Mesendoderm (in vitro differentiated cells): Measurements from ENCODE around the gene RGS6.
A peak's percentile ranks its signal among the peaks of the same experiment; 100 is the strongest.

Experiments used
- DNase-seq: peaks from one replicate; pipeline ENCODE4 v3.0.0; 2013
- H2AK5ac ChIP-seq: 2 replicates; pipeline ENCODE4 v1.6.1; 2013; ENCODE audit warnings: low read length, inconsistent platforms
- H2BK120ac ChIP-seq: 2 replicates; pipeline ENCODE4 v1.6.1; 2013; ENCODE audit warnings: low read depth, mild to moderate bottlenecking, low read length, moderate library complexity, mixed read lengths
- H2BK15ac ChIP-seq: replicated peaks from 2 replicates; pipeline ENCODE4 v1.6.1; 2013; ENCODE audit warnings: low read depth, mild to moderate bottlenecking, moderate library complexity
- H2BK5ac ChIP-seq: 2 replicates; pipeline ENCODE4 v1.6.1; 2013; ENCODE audit warnings: low read length, inconsistent platforms
- H3K18ac ChIP-seq: 2 replicates; pipeline ENCODE4 v1.6.1; 2013; ENCODE audit warnings: mild to moderate bottlenecking, low read length, mixed read lengths
- H3K23ac ChIP-seq: one replicate; pipeline ENCODE4 v1.6.1; 2013; ENCODE audit warnings: low read length
- H3K27ac ChIP-seq: 2 replicates; pipeline ENCODE4 v1.5.1; 2013; ENCODE audit warnings: low read depth, mild to moderate bottlenecking, inconsistent platforms, low read length, moderate library complexity
- H3K27me3 ChIP-seq: 2 replicates; pipeline ENCODE4 v1.6.1; 2013; ENCODE audit warnings: low read length, control low read depth, mild to moderate bottlenecking, inconsistent platforms; ENCODE audit not compliant: insufficient read depth, poor library complexity
- H3K36me3 ChIP-seq: 2 replicates; pipeline ENCODE4 v1.6.1; 2013; ENCODE audit warnings: low read length, inconsistent platforms; ENCODE audit not compliant: control insufficient read depth, insufficient read depth
- H3K4ac ChIP-seq: one replicate; pipeline ENCODE4 v1.6.1; 2013; ENCODE audit warnings: low read depth, mild to moderate bottlenecking, low read length, moderate library complexity
- H3K4me1 ChIP-seq: 2 replicates; pipeline ENCODE4 v1.6.1; 2013; ENCODE audit warnings: low read depth, low read length, inconsistent platforms; ENCODE audit not compliant: control insufficient read depth
- H3K4me2 ChIP-seq: 2 replicates; pipeline ENCODE4 v1.6.1; 2013; ENCODE audit warnings: low read length
- H3K4me3 ChIP-seq: 2 replicates; pipeline ENCODE4 v1.5.1; 2013; ENCODE audit warnings: mild to moderate bottlenecking, low read length
- H3K56ac ChIP-seq: one replicate; pipeline ENCODE4 v1.6.1; 2013; ENCODE audit warnings: low read length
- H3K79me1 ChIP-seq: 2 replicates; pipeline ENCODE4 v1.6.1; 2013; ENCODE audit warnings: low read length, inconsistent platforms
- H3K79me2 ChIP-seq: 2 replicates; pipeline ENCODE4 v1.6.1; 2013; ENCODE audit warnings: mild to moderate bottlenecking, low read length; ENCODE audit not compliant: control insufficient read depth, insufficient read depth
- H3K9ac ChIP-seq: 2 replicates; pipeline ENCODE4 v1.6.1; 2013; ENCODE audit warnings: low read length, inconsistent platforms
- H4K5ac ChIP-seq: one replicate; pipeline ENCODE4 v1.6.1; 2013; ENCODE audit warnings: low read length
- H4K8ac ChIP-seq: one replicate; pipeline ENCODE4 v1.6.1; 2013; ENCODE audit warnings: low read depth, mild to moderate bottlenecking, control low read depth, low read length, moderate library complexity
- WGBS: extraction: QIAGEN DNeasy Blood & Tissue Kit; methylation state at CpG from one replicate; pipeline ENCODE4 v1.1.7; 2013; ENCODE audit warnings: low lambda C conversion rate, missing lambda C conversion rate; ENCODE audit not compliant: insufficient coverage; ENCODE audit errors: extremely low coverage; 5-methylcytosine and 5-hydroxymethylcytosine counted together

Gene RGS6

GRCh38 chr14:72126561-72126960, 194.3 kb downstream of the RGS6 start:
- Histone ChIP-seq H4K5ac (no peak overlapping the region), H3K4me1 (no peaks in the 10 kb centered on the region), H3K4ac (no peak overlapping the region), H3K79me1 (no peaks in the 10 kb centered on the region), H2AK5ac (no peak overlapping the region), H3K4me3 (no peak overlapping the region), H3K27me3 (no peaks in the 10 kb centered on the region), H3K18ac (no peak overlapping the region), H3K27ac (no peak overlapping the region), H3K4me2 (no peak overlapping the region), H3K9ac (no peak overlapping the region), H2BK5ac (no peak overlapping the region), H4K8ac (no peak overlapping the region), H3K23ac (no peak overlapping the region), H3K79me2 (no peaks in the 10 kb centered on the region), H2BK15ac (no peak overlapping the region), H2BK120ac (no peak overlapping the region), H3K36me3 (no peaks in the 10 kb centered on the region), H3K56ac (no peak overlapping the region)
- no peak for DNase-seq
- WGBS, result no CpG with 5 or more reads among the region's 2 CpGs

GRCh38 chr14:72128629-72129028, 196.4 kb downstream of the RGS6 start:
- Histone ChIP-seq H4K5ac (no peak overlapping the region), H3K23ac (no peak overlapping the region), H3K79me1 (no peaks in the 10 kb centered on the region), H3K4me1 (no peaks in the 10 kb centered on the region), H3K27me3 (no peaks in the 10 kb centered on the region), H3K4me2 (no peak overlapping the region), H2BK5ac (no peak overlapping the region), H2BK15ac (no peak overlapping the region), H3K36me3 (no peaks in the 10 kb centered on the region), H4K8ac (no peak overlapping the region), H3K9ac (no peak overlapping the region), H3K4ac (no peak overlapping the region), H3K27ac (no peak overlapping the region), H3K56ac (no peak overlapping the region), H3K4me3 (no peak overlapping the region), H3K18ac (no peak overlapping the region), H2AK5ac (no peak overlapping the region), H3K79me2 (no peaks in the 10 kb centered on the region), H2BK120ac (no peak overlapping the region)
- WGBS, result no CpG with 5 or more reads among the region's 11 CpGs
- no peak for DNase-seq

- Histone ChIP-seq H3K4me2 (no peak overlapping the region), H4K8ac (no peak overlapping the region), H3K4me3 (no peak overlapping the region), H2BK5ac (no peak overlapping the region), H3K79me2 (no peaks in the 10 kb centered on the region), H3K27me3 (no peaks in the 10 kb centered on the region), H3K79me1 (no peaks in the 10 kb centered on the region), H3K36me3 (no peaks in the 10 kb centered on the region), H3K23ac (no peak overlapping the region), H3K27ac (no peak overlapping the region), H3K9ac (no peak overlapping the region), H3K18ac (no peak overlapping the region), H2BK15ac (no peak overlapping the region), H2BK120ac (no peak overlapping the region), H3K4me1 (no peaks in the 10 kb centered on the region), H3K56ac (no peak overlapping the region), H3K4ac (no peak overlapping the region), H2AK5ac (no peak overlapping the region), H4K5ac (no peak overlapping the region)
- DNase-seq, result no peak
- WGBS, result no CpG with 5 or more reads among the region's 3 CpGs
Measured at GRCh38 chr14:72129291-72129690, 197.1 kb downstream of the RGS6 start.

DNA sequence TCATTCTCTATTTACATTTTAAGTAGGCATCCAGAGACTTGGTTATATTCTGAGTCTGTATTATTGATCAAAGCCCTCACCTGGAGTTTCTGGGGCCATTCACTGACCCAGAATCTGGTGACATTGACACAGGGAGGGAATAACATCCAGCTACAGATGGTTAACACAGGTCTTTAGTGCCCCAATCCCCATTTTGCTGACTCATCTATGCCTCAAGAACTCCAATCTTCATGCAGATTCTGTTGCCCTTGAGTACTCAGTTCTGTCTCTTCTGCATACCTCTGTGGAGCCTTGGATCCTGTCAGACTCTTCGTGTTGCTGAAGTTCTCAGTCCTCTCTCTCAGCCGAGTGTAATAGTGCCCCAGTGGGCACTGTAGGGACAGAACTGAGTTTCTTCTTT, 208.9 kb downstream of the RGS6 start:
- no peak overlapping the region for H3K18ac ChIP-seq
- no peak overlapping the region for H3K4me2 ChIP-seq
- H4K8ac ChIP-seq, result no peak overlapping the region
- H3K23ac ChIP-seq, result no peak overlapping the region
- H2AK5ac ChIP-seq, result no peak overlapping the region
- H3K4me1 ChIP-seq, result no peaks in the 10 kb centered on the region
- H4K5ac ChIP-seq, result no peak overlapping the region
- no peak overlapping the region for H2BK15ac ChIP-seq
- no peak overlapping the region for H2BK120ac ChIP-seq
- H3K4ac ChIP-seq, result no peak overlapping the region
- H3K36me3 ChIP-seq, result no peaks in the 10 kb centered on the region
- H3K4me3 ChIP-seq, result no peak overlapping the region
- H3K27ac ChIP-seq, result no peak overlapping the region
- DNase-seq, result peak; percentile 10
- no peak overlapping the region for H2BK5ac ChIP-seq
- no peaks in the 10 kb centered on the region for H3K79me2 ChIP-seq
- WGBS, result no CpG with 5 or more reads among the region's 2 CpGs
- H3K79me1 ChIP-seq, result no peaks in the 10 kb centered on the region
- H3K9ac ChIP-seq, result no peak overlapping the region
- H3K56ac ChIP-seq, result no peak overlapping the region
- H3K27me3 ChIP-seq, result no peaks in the 10 kb centered on the region

- Histone ChIP-seq H2BK15ac (no peak overlapping the region), H3K36me3 (no peaks in the 10 kb centered on the region), H3K79me1 (no peaks in the 10 kb centered on the region), H2AK5ac (no peak overlapping the region), H3K56ac (no peak overlapping the region), H3K27me3 (no peaks in the 10 kb centered on the region), H3K79me2 (no peaks in the 10 kb centered on the region), H2BK5ac (no peak overlapping the region), H2BK120ac (no peak overlapping the region), H4K5ac (no peak overlapping the region), H3K27ac (no peak overlapping the region), H3K4me1 (no peaks in the 10 kb centered on the region), H3K23ac (no peak overlapping the region), H4K8ac (no peak overlapping the region), H3K9ac (no peak overlapping the region), H3K18ac (no peak overlapping the region), H3K4me3 (no peak overlapping the region), H3K4me2 (no peak overlapping the region), H3K4ac (no peak overlapping the region)
- no CpG with 5 or more reads among the region's 2 CpGs for WGBS
- DNase-seq, result no peak
Measured at GRCh38 chr14:72142328-72142727, 210.1 kb downstream of the RGS6 start.

DNA sequence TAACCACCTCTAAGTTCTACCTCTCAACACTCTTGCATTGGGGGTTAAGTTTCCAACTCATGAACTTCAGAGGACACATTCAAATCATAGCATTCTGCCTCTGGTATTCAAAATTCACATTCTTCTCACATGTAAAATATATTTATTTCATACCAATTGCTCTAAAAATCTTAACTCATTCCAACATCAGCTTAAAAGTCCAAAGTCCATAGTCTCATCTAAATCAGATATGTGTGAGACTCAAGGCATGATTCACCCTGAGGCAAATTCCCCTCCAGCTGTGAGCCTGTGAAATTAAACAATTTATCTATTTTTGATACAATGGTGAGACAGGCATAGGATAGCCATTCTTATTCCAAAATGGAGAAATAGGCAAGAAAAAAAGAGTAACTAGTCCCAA, 214.0 kb downstream of the RGS6 start:
- no peak overlapping the region for H2BK5ac ChIP-seq
- no peaks in the 10 kb centered on the region for H3K79me1 ChIP-seq
- no peak overlapping the region for H3K9ac ChIP-seq
- no peaks in the 10 kb centered on the region for H3K36me3 ChIP-seq
- no peak overlapping the region for H3K56ac ChIP-seq
- no peak overlapping the region for H3K23ac ChIP-seq
- no peaks in the 10 kb centered on the region for H3K4me1 ChIP-seq
- no peak overlapping the region for H2BK120ac ChIP-seq
- no peak for DNase-seq
- no peak overlapping the region for H2BK15ac ChIP-seq
- H4K5ac ChIP-seq, result no peak overlapping the region
- no peak overlapping the region for H3K18ac ChIP-seq
- H3K79me2 ChIP-seq, result no peaks in the 10 kb centered on the region
- no peak overlapping the region for H3K4ac ChIP-seq
- no peak overlapping the region for H2AK5ac ChIP-seq
- H3K4me2 ChIP-seq, result no peak overlapping the region
- no peak overlapping the region for H4K8ac ChIP-seq
- no peak overlapping the region for H3K4me3 ChIP-seq
- H3K27ac ChIP-seq, result no peak overlapping the region
- H3K27me3 ChIP-seq, result no peaks in the 10 kb centered on the region
